Measurements from ENCODE around the gene AQP12A. TPM values are rescaled to one million over a fixed set of nuclear protein-coding genes. Genes with fewer than 3 reads are reported as not detected.

AQP12A gene
- total RNA-seq, 1 donor from 2014 or later = not detected

- no peak overlapping the region for H2AFZ ChIP-seq (replicated peaks)
Measured at GRCh38 chr2:240725671-240726070, 34.0 kb downstream of the AQP12A start.

DNA sequence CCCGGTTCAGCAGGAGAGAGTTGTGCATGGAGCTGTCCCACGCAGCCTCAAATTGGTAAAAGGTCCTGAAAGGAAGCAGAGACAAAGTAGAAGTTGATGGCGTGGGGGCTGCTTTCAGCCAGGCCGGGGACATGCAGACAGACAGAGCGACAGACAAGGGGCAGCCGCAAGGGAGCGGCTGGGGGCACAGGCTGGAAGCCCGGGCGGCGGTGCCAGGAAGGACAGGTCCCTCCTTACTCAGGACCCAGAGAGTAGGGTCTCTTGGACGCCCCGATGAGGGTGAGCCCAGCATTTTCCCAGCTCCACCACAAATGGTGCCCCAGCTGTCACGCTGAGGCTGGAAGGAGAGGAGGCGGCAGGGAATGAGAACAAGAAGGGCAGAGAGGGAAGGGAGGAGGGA is 35.2 kb downstream of the AQP12A start:
- H3K36me3 ChIP-seq = no peaks in the 10 kb centered on the region
- peaks cover 3% of the 10 kb centered on the region for H3K4me1 Mint-ChIP-seq
- peak overlapping the region; percentile 96 for H3K27ac Mint-ChIP-seq
- no peak for TF ChIP-seq EZH2 (IDR thresholded peaks at IDR 0.05)
- TF ChIP-seq, protein P1, sequence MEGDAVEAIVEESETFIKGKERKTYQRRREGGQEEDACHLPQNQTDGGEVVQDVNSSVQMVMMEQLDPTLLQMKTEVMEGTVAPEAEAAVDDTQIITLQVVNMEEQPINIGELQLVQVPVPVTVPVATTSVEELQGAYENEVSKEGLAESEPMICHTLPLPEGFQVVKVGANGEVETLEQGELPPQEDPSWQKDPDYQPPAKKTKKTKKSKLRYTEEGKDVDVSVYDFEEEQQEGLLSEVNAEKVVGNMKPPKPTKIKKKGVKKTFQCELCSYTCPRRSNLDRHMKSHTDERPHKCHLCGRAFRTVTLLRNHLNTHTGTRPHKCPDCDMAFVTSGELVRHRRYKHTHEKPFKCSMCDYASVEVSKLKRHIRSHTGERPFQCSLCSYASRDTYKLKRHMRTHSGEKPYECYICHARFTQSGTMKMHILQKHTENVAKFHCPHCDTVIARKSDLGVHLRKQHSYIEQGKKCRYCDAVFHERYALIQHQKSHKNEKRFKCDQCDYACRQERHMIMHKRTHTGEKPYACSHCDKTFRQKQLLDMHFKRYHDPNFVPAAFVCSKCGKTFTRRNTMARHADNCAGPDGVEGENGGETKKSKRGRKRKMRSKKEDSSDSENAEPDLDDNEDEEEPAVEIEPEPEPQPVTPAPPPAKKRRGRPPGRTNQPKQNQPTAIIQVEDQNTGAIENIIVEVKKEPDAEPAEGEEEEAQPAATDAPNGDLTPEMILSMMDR (IDR thresholded peaks at IDR 0.05) = no peak
- TF ChIP-seq EZH2phosphoT487 (IDR thresholded peaks at IDR 0.05) = no peak
- no peak overlapping the region for H3K27ac ChIP-seq
- H3K4me3 ChIP-seq = no peak overlapping the region
- H3K4me1 ChIP-seq = no peaks in the 10 kb centered on the region
- no peaks in the 10 kb centered on the region for H3K27me3 ChIP-seq
- H3K9ac ChIP-seq = no peak overlapping the region
- H4K20me1 ChIP-seq (ENCODE audit: low read depth) = no peaks in the 10 kb centered on the region
- H3F3A ChIP-seq (ENCODE audit: low read depth) = no peaks in the 10 kb centered on the region
- no peaks in the 10 kb centered on the region for H3K79me2 ChIP-seq (ENCODE audit: low read depth)
- H3K4me3 Mint-ChIP-seq = no peak overlapping the region
- no peak overlapping the region for H2AFZ ChIP-seq (replicated peaks)
- peaks cover 4% of the 10 kb centered on the region for H3K27me3 Mint-ChIP-seq (ENCODE audit: insufficient read depth, low read depth)
- H3K36me3 Mint-ChIP-seq = no peaks in the 10 kb centered on the region
- H3K9me3 Mint-ChIP-seq = no peaks in the 10 kb centered on the region
- H3K9me3 ChIP-seq (ENCODE audit: low read depth) = no peaks in the 10 kb centered on the region
- H3K4me2 ChIP-seq = no peak overlapping the region
- no peak for DNase-seq (ENCODE audit: low spot score)

More at GRCh38 chr2:240725671-240726070, 34.0 kb downstream of the AQP12A start:
- no peaks in the 10 kb centered on the region for H4K20me1 ChIP-seq (ENCODE audit: low read depth)
- no peaks in the 10 kb centered on the region for H3K36me3 ChIP-seq
- Mint-ChIP-seq H3K27me3 (ENCODE audit: insufficient read depth, low read depth) (peaks cover 4% of the 10 kb centered on the region), H3K4me3 (no peak overlapping the region), H3K36me3 (no peaks in the 10 kb centered on the region), H3K27ac (no peak overlapping the region), H3K9me3 (no peaks in the 10 kb centered on the region), H3K4me1 (peaks cover 3% of the 10 kb centered on the region)
- no peaks in the 10 kb centered on the region for H3K9me3 ChIP-seq (ENCODE audit: low read depth)
- no peaks in the 10 kb centered on the region for H3K4me1 ChIP-seq
- TF ChIP-seq, protein P1 (IDR thresholded peaks at IDR 0.05) = no peak
- TF ChIP-seq EZH2phosphoT487 (IDR thresholded peaks at IDR 0.05) (no peak), EZH2 (IDR thresholded peaks at IDR 0.05) (no peak)
- no peak overlapping the region for H3K4me3 ChIP-seq
- DNase-seq (ENCODE audit: low spot score) = no peak
- H3F3A ChIP-seq (ENCODE audit: low read depth) = no peaks in the 10 kb centered on the region
- no peaks in the 10 kb centered on the region for H3K79me2 ChIP-seq (ENCODE audit: low read depth)
- no peak overlapping the region for H3K27ac ChIP-seq
- H3K9ac ChIP-seq = no peak overlapping the region
- no peak overlapping the region for H3K4me2 ChIP-seq
- H3K27me3 ChIP-seq = no peaks in the 10 kb centered on the region

DNA sequence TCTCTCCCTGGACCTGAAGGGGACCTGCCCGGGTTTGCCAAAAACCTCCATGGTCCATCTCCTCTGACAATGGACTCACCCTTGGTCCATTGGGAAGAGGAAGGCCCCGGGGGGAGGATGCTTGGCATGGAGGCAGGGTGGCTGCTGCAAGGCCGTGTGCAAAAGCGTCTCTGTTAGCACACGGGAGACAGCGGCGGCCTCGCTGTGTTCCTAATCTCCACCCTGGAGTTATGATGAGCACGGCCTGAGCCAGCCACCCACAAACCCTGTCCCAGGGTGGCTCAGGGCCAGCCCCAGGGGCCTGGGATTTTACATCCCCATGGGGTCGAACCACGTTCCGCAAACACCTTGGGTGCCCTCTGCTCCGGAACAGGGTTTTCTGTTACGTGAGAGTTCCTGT is 35.8 kb downstream of the AQP12A start:
- no peak overlapping the region for H3K4me3 ChIP-seq
- H3K79me2 ChIP-seq (ENCODE audit: low read depth) = no peaks in the 10 kb centered on the region
- Mint-ChIP-seq H3K9me3 (no peaks in the 10 kb centered on the region), H3K4me1 (peaks cover 3% of the 10 kb centered on the region), H3K36me3 (no peaks in the 10 kb centered on the region), H3K27me3 (ENCODE audit: insufficient read depth, low read depth) (peaks cover 4% of the 10 kb centered on the region), H3K4me3 (no peak overlapping the region), H3K27ac (no peak overlapping the region)
- no peaks in the 10 kb centered on the region for H3K9me3 ChIP-seq (ENCODE audit: low read depth)
- H3K36me3 ChIP-seq = no peaks in the 10 kb centered on the region
- no peaks in the 10 kb centered on the region for H3K27me3 ChIP-seq
- H2AFZ ChIP-seq (replicated peaks) = no peak overlapping the region
- TF ChIP-seq, protein P1 (IDR thresholded peaks at IDR 0.05) = no peak
- TF ChIP-seq EZH2phosphoT487 (IDR thresholded peaks at IDR 0.05) = no peak
- no peak for TF ChIP-seq EZH2 (IDR thresholded peaks at IDR 0.05)
- H3F3A ChIP-seq (ENCODE audit: low read depth) = no peaks in the 10 kb centered on the region
- DNase-seq (ENCODE audit: low spot score) = no peak
- no peak overlapping the region for H3K27ac ChIP-seq
- no peak overlapping the region for H3K4me2 ChIP-seq
- H4K20me1 ChIP-seq (ENCODE audit: low read depth) = no peaks in the 10 kb centered on the region
- H3K9ac ChIP-seq = no peak overlapping the region
- no peaks in the 10 kb centered on the region for H3K4me1 ChIP-seq
